HS-27A (cell line): ENCODE results near the gene B4GALNT3.

Source experiments
- DNase-seq: peaks from one replicate; pipeline ENCODE4 v3.0.0-alpha.2; 2012; ENCODE audit warnings: low read depth, missing footprints

The B4GALNT3 gene

GRCh38 chr12:509500-509899, 49.8 kb downstream of the B4GALNT3 start:
- no peak for DNase-seq

GRCh38 chr12:510071-510825, 50.5 kb downstream of the B4GALNT3 start:
- no peak for DNase-seq

GRCh38 chr12:512933-513332, 53.2 kb downstream of the B4GALNT3 start:
- no peak for DNase-seq

GRCh38 chr12:513446-513845, 53.7 kb downstream of the B4GALNT3 start:
- DNase-seq = no peak

- no peak for DNase-seq
Measured at GRCh38 chr12:517538-517937, 57.8 kb downstream of the B4GALNT3 start.

- no peak for DNase-seq
Measured at GRCh38 chr12:520119-520518, 60.4 kb downstream of the B4GALNT3 start.

- no peak for DNase-seq
Measured at GRCh38 chr12:522692-523378, 63.1 kb downstream of the B4GALNT3 start.

GRCh38 chr12:524167-524951, 64.6 kb downstream of the B4GALNT3 start:
- no peak for DNase-seq

GRCh38 chr12:526089-526488, 66.3 kb downstream of the B4GALNT3 start:
- DNase-seq = no peak

- DNase-seq = no peak
Measured at GRCh38 chr12:527241-527640, 67.5 kb downstream of the B4GALNT3 start.

GRCh38 chr12:527729-528128, 68.0 kb downstream of the B4GALNT3 start:
- no peak for DNase-seq

GRCh38 chr12:530308-530707, 70.6 kb downstream of the B4GALNT3 start:
- no peak for DNase-seq

- no peak for DNase-seq
Measured at GRCh38 chr12:530821-531220, 71.1 kb downstream of the B4GALNT3 start.

GRCh38 chr12:531951-532585, 72.3 kb downstream of the B4GALNT3 start:
- no peak for DNase-seq

- no peak for DNase-seq
Measured at GRCh38 chr12:532908-533565, 73.3 kb downstream of the B4GALNT3 start.

GRCh38 chr12:533718-534117, 74.0 kb downstream of the B4GALNT3 start:
- no peak for DNase-seq

GRCh38 chr12:534216-534615, 74.5 kb downstream of the B4GALNT3 start:
- no peak for DNase-seq

GRCh38 chr12:535396-535795, 75.7 kb downstream of the B4GALNT3 start:
- no peak for DNase-seq

- no peak for DNase-seq
Measured at GRCh38 chr12:536751-537245, 77.1 kb downstream of the B4GALNT3 start.

GRCh38 chr12:537772-538171, 78.0 kb downstream of the B4GALNT3 start:
- no peak for DNase-seq

- peak; percentile 29 for DNase-seq
Measured at GRCh38 chr12:538731-539539, 79.2 kb downstream of the B4GALNT3 start.
